PFSK-1 (cell line): Measurements from ENCODE around the gene RGS2.

ENCODE experiments used
- FOXP2 ChIP-seq: optimal IDR thresholded peaks from 2 replicates; pipeline ENCODE3; 2011; ENCODE audit warnings: borderline replicate concordance, control low read depth, inconsistent platforms; ENCODE audit not compliant: insufficient read depth; ENCODE audit errors: extremely low read length, extremely low read depth
- POLR2AphosphoS5 ChIP-seq: IDR thresholded peaks from 2 replicates; pipeline ENCODE4 v1.6.1; 2012; ENCODE audit warnings: low read depth, mild to moderate bottlenecking, control low read depth, low read length, moderate library complexity
- SIN3A ChIP-seq: IDR thresholded peaks from 2 replicates; pipeline ENCODE4 v1.6.1; 2012; ENCODE audit warnings: mild to moderate bottlenecking, low read length, moderate library complexity, borderline replicate concordance; ENCODE audit not compliant: insufficient read depth
- TAF1 ChIP-seq: IDR thresholded peaks from 2 replicates; pipeline ENCODE4 v1.6.1; 2012; ENCODE audit warnings: low read length, control low read depth, borderline replicate concordance; ENCODE audit not compliant: insufficient read depth
- TF ChIP-seq, protein P1 (sequence below), 2 experiments: IDR thresholded peaks; 2 replicates each; pipeline versions ENCODE4 v1.6.1 to v1.8.0; 2011 to 2012; ENCODE audit warnings: low read depth in 2 of 2, low read length in 2 of 2, control low read depth in 1 of 2, inconsistent platforms in 1 of 2, mild to moderate bottlenecking in 1 of 2, moderate library complexity in 1 of 2; ENCODE audit not compliant: insufficient read depth in 1 of 2

The RGS2 gene

DNA sequence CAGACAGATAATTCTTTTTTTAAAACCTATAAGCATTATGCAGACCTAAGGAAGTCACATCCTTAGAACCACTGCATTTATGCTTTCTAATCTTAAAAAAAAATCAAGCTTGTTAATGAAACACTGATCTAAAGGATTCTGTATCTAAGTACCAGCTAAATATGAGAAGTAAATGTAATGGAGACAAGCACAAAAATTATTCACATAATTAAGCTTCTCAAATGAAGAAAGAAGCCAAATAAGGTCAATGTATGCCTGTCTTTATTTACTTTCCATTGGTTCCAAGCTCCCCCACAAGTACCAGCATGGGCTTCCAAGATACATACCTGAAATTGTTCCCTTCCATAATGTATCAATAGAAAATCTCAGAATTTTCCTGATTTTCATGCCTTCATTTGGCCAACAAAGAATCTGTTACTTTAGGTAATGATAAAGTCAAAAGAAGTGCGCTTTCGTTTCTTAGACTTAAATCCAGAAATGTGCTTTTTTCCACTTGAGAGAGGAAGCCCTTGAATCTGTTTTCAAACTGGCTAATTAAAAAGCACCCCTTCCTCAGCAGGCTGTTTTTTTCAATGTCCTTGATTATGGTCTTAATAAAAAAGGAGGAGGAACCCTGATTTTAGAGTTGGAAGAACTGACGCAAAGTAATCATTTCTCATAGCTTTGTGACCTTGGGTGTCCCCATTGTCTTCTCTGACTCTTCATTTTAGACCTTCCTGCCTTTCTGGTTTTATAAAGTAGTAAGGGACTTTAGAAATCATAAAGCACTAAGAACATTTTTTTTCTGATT, 3.8 kb downstream of the RGS2 start:
- TF ChIP-seq FOXP2 (no peak), POLR2AphosphoS5 (no peak), SIN3A (no peak), TAF1 (no peak)
- TF ChIP-seq, protein P1, sequence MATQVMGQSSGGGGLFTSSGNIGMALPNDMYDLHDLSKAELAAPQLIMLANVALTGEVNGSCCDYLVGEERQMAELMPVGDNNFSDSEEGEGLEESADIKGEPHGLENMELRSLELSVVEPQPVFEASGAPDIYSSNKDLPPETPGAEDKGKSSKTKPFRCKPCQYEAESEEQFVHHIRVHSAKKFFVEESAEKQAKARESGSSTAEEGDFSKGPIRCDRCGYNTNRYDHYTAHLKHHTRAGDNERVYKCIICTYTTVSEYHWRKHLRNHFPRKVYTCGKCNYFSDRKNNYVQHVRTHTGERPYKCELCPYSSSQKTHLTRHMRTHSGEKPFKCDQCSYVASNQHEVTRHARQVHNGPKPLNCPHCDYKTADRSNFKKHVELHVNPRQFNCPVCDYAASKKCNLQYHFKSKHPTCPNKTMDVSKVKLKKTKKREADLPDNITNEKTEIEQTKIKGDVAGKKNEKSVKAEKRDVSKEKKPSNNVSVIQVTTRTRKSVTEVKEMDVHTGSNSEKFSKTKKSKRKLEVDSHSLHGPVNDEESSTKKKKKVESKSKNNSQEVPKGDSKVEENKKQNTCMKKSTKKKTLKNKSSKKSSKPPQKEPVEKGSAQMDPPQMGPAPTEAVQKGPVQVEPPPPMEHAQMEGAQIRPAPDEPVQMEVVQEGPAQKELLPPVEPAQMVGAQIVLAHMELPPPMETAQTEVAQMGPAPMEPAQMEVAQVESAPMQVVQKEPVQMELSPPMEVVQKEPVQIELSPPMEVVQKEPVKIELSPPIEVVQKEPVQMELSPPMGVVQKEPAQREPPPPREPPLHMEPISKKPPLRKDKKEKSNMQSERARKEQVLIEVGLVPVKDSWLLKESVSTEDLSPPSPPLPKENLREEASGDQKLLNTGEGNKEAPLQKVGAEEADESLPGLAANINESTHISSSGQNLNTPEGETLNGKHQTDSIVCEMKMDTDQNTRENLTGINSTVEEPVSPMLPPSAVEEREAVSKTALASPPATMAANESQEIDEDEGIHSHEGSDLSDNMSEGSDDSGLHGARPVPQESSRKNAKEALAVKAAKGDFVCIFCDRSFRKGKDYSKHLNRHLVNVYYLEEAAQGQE (IDR thresholded peaks at IDR 0.05; ENCODE audit: insufficient read depth in 1 of 2, low read depth in 2 of 2, low read length in 2 of 2), result no peak

DNA sequence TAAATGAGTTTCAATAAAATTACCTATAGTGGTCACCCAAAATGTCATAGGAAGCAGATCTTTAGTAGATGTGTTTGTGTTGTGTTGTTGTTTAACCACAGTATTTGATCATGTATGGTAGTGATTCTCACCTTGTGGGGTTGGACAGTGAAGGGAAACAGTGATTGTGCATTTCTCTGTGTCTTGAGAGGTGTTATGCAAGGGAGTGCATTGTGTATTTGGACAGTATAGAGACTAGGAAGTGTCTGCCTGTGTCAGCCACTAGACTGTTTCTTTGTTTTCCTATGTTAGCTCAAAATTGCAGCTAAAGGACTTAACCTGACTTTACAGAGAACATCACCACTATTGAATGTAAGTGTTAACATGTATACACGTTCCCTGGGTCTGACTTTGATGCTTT, 6.0 kb downstream of the RGS2 start:
- no peak for TF ChIP-seq TAF1
- TF ChIP-seq FOXP2, result no peak
- TF ChIP-seq POLR2AphosphoS5, result no peak
- TF ChIP-seq, protein P1 (IDR thresholded peaks at IDR 0.05; ENCODE audit: insufficient read depth in 1 of 2, low read depth in 2 of 2, low read length in 2 of 2), result no peak
- no peak for TF ChIP-seq SIN3A

DNA sequence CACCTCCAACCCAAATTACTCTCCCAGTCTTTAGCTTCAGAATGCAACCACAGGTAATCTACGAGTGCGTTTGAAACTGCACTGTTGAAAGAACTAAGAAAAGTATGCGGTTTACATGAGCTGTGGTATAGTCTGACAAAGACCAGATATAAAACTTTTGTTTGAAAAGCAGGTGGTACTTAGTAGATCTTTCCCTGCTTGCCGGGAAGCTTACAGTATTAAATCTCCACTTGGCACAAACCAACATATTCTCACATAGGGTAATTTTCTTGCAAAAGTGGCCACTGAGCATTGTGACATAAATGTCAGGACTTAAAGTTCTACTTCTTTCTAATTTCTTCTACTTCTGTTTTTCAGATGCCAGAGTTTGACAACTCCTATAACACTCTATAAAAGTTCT, 8.4 kb downstream of the RGS2 start:
- TF ChIP-seq, protein P1 (IDR thresholded peaks at IDR 0.05; ENCODE audit: insufficient read depth in 1 of 2, low read depth in 2 of 2, low read length in 2 of 2), result no peak
- no peak for TF ChIP-seq FOXP2
- TF ChIP-seq TAF1, result no peak
- no peak for TF ChIP-seq POLR2AphosphoS5
- TF ChIP-seq SIN3A, result no peak

DNA sequence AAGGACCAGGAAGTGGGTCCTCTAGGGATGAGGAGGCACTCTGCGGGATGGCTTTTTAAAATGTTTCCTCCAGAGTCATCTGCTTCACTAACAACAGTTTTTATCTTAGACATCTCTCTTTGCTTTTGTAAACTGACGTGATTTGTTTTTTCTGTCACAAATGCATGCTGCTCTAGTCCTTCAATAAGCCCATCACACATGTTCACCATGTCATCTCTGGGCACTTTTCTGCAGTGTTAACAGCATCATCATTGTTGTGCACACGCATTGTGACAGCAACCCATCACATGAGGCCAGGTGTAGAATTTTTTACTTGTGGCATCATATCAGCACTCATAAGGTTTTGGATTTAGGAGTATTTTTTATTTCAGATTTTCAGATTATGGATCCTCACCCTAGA, 12.5 kb downstream of the RGS2 start:
- no peak for TF ChIP-seq TAF1
- TF ChIP-seq SIN3A, result no peak
- no peak for TF ChIP-seq FOXP2
- TF ChIP-seq, protein P1 (IDR thresholded peaks at IDR 0.05; ENCODE audit: insufficient read depth in 1 of 2, low read depth in 2 of 2, low read length in 2 of 2), result no peak
- TF ChIP-seq POLR2AphosphoS5, result no peak

DNA sequence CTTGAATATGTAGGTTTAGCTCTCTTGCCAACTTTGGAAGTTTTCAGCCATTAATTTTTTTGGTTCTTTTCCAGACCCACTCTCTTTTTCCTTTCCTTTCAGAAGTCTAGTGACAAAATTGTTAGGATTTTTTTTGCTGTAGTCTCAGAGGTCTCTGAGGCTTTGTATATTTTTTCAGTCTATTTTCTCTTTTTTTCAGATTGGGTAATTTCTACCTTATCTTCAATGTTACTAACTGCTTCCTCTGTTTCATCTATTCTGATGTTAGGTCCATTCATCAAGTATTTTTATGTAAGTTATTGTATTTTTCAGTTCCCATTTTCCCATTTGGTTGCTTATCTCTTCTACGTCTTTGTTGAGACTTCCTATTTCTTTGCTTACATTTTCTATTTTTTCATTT, 15.7 kb downstream of the RGS2 start:
- TF ChIP-seq SIN3A (no peak), TAF1 (no peak), POLR2AphosphoS5 (no peak), FOXP2 (no peak)
- TF ChIP-seq, protein P1 (IDR thresholded peaks at IDR 0.05; ENCODE audit: insufficient read depth in 1 of 2, low read depth in 2 of 2, low read length in 2 of 2), result no peak
